Gastrocnemius medialis (tissue), 4 donors: ENCODE measurements around the gene TMEM221. TPM values are rescaled to one million over a fixed set of nuclear protein-coding genes. Genes with fewer than 3 reads are reported as not detected.

Source experiments
- ATAC-seq, 2 donors: fragments of 150-250 bp; one replicate each; pipeline ENCODE4 v1.9.1; 2016
- DNase-seq, 2 donors: peaks; one replicate each; pipeline ENCODE4 v3.0.0-alpha.2; 2019
- H3K27ac ChIP-seq, 4 donors: fragments of 200-600 bp; sonication (generic); 1 replicate in 1 of 4; 2 replicates in 3 of 4; pipeline ENCODE4 v1.5.1; 2016 to 2018; ENCODE audit warnings: mild to moderate bottlenecking in 2 of 4, moderate library complexity in 1 of 4
- H3K27me3 ChIP-seq, 3 donors: fragments of 200-600 bp; sonication (generic) in 2 of 3; 1 replicate in 1 of 3; 2 replicates in 2 of 3; pipeline versions ENCODE4 v1.5.1 to v1.6.0; 2016 to 2019; ENCODE audit warnings: mild to moderate bottlenecking in 1 of 3, moderate library complexity in 1 of 3
- H3K36me3 ChIP-seq, 2 donors: fragments of 200-600 bp; sonication (generic) in 1 of 2; one replicate each; pipeline ENCODE4 v1.5.1; 2017 to 2018
- H3K4me1 ChIP-seq, 2 donors: fragments of 200-600 bp; sonication (generic) in 1 of 2; one replicate each; pipeline ENCODE4 v1.5.1; 2016 to 2017; ENCODE audit warnings: mild to moderate bottlenecking in 2 of 2
- H3K4me3 ChIP-seq, 4 donors: fragments of 200-600 bp; sonication (generic) in 3 of 4; 1 replicate in 1 of 4; 2 replicates in 3 of 4; pipeline ENCODE4 v1.5.1; 2016 to 2019; ENCODE audit warnings: mild to moderate bottlenecking in 2 of 4
- H3K9me3 ChIP-seq, 3 donors: fragments of 200-600 bp; sonication (generic) in 2 of 3; 1 replicate in 1 of 3; 2 replicates in 2 of 3; pipeline ENCODE4 v1.5.1; 2016 to 2019
- POLR2A ChIP-seq, 2 donors: fragments of 450-650 bp; IDR thresholded peaks; one replicate each; pipeline ENCODE4 v1.6.1; 2017; ENCODE audit warnings: antibody characterized with exemption in 2 of 2, mild to moderate bottlenecking in 2 of 2, moderate library complexity in 2 of 2
- in situ Hi-C, 4 donors: fragments of 200-750 bp; cut with MboI; loops; one replicate each; pipeline versions ENCODE4 v1.15.0 to v1.8.0; 2017; ENCODE audit warnings: low sequenced_read_pairs in 4 of 4
- intact Hi-C: fragments of 100-400 bp; cut with DNase I; formaldehyde crosslinking; loops from one replicate; pipeline ENCODE4 v1.15.1; 2023; ENCODE audit warnings: low total_unique reads
- total RNA-seq, 4 donors: library from RNA; depleted of rRNA; stranded (reverse); fragments of >200 nt; gene quantifications; one replicate each; pipeline versions ENCODE4 v1.1.0 to v1.2.3, GENCODE V29; 2016
- TF ChIP-seq, protein P1 (sequence below), 5 experiments: fragments of 450-650 bp in 3 of 5; fragments of 200-600 bp in 2 of 5; sonication (generic) in 2 of 5; IDR thresholded peaks in 4 of 5; conservative IDR thresholded peaks in 1 of 5; 1 replicate in 4 of 5; 2 replicates in 1 of 5; pipeline ENCODE4 v1.5.1; 2016 to 2019; ENCODE audit warnings: antibody characterized with exemption in 5 of 5, mild to moderate bottlenecking in 3 of 5, moderate library complexity in 3 of 5

TMEM221 gene
- total RNA-seq, 4 donors from 2014 or later = not detected

DNA sequence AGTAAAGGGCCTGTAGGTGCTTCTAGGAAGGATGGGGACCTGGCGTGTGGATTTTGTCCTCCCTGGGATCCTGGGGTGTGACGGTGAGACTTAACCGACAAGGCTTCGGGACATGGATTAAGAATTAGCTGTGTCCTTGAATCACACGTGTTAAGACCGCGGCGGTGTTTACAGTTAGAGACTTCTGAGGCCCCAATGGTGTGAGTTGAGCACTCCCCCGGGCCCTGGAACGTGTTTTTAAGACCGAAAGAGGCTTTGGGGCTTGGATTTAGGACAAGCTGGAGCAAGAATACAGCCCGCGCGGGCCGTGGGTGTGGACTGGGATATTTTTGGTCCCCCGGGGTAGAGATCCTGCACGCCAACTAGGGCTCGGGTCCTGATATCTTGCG, 20.6 kb upstream of the TMEM221 start:
- in situ Hi-C loops = loop anchor here in 2 of 4 donors (10.0 kb wide), 2 partner anchors 74 to 124 kb away; partner anchors contain the start of gene CCDC194 (in 1 of the 2)
- Histone ChIP-seq H3K9me3 (no peaks in the 10 kb centered on the region), H3K4me1 (peaks cover 13 to 37% of the 10 kb centered on the region in 2 donors), H3K36me3 (no peaks in the 10 kb centered on the region), H3K27ac (peak overlapping the region; percentile 92 to 100 (median 96)), H3K27me3 (no peaks in the 10 kb centered on the region), H3K4me3 (peak overlapping the region; percentile 74 to 91 (median 80))
- no peak for DNase-seq
- intact Hi-C loops = loop anchor here (1.0 to 5.0 kb wide), 4 partner anchors 47 to 164 kb away; partner anchors contain the start of genes DDA1, MRPL34 and MVB12A
- TF ChIP-seq POLR2A (IDR thresholded peaks at IDR 0.05) = peak; percentile 75 to 76
- TF ChIP-seq, protein P1, sequence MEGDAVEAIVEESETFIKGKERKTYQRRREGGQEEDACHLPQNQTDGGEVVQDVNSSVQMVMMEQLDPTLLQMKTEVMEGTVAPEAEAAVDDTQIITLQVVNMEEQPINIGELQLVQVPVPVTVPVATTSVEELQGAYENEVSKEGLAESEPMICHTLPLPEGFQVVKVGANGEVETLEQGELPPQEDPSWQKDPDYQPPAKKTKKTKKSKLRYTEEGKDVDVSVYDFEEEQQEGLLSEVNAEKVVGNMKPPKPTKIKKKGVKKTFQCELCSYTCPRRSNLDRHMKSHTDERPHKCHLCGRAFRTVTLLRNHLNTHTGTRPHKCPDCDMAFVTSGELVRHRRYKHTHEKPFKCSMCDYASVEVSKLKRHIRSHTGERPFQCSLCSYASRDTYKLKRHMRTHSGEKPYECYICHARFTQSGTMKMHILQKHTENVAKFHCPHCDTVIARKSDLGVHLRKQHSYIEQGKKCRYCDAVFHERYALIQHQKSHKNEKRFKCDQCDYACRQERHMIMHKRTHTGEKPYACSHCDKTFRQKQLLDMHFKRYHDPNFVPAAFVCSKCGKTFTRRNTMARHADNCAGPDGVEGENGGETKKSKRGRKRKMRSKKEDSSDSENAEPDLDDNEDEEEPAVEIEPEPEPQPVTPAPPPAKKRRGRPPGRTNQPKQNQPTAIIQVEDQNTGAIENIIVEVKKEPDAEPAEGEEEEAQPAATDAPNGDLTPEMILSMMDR (IDR thresholded peaks at IDR 0.05 in 4 of 5, conservative IDR thresholded peaks at IDR 0.05 in 1 of 5) = no peak
- peak; percentile 6 to 24 for ATAC-seq

- Histone ChIP-seq H3K4me1 (peaks cover 13 to 37% of the 10 kb centered on the region in 2 donors), H3K4me3 (peak overlapping the region; percentile 74 to 91 (median 80)), H3K36me3 (no peaks in the 10 kb centered on the region), H3K27ac (peak overlapping the region; percentile 92 to 100 (median 96)), H3K9me3 (no peaks in the 10 kb centered on the region), H3K27me3 (no peaks in the 10 kb centered on the region)
- peak; percentile 65 to 72 for TF ChIP-seq POLR2A (IDR thresholded peaks at IDR 0.05)
- TF ChIP-seq, protein P1 (IDR thresholded peaks at IDR 0.05 in 4 of 5, conservative IDR thresholded peaks at IDR 0.05 in 1 of 5) = no peak
- peak; percentile 91 to 92 for DNase-seq
- intact Hi-C loops (loop anchor here (1.0 to 5.0 kb wide), 4 partner anchors 46 to 163 kb away; partner anchors contain the start of genes DDA1, MRPL34 and MVB12A), in situ Hi-C loops (loop anchor here in 2 of 4 donors (10.0 kb wide), 2 partner anchors 74 to 124 kb away; partner anchors contain the start of gene CCDC194 (in 1 of the 2))
- ATAC-seq = peak; percentile 32 to 39
Measured at GRCh38 chr19:17468302-17469091, 20.0 kb upstream of the TMEM221 start.

DNA sequence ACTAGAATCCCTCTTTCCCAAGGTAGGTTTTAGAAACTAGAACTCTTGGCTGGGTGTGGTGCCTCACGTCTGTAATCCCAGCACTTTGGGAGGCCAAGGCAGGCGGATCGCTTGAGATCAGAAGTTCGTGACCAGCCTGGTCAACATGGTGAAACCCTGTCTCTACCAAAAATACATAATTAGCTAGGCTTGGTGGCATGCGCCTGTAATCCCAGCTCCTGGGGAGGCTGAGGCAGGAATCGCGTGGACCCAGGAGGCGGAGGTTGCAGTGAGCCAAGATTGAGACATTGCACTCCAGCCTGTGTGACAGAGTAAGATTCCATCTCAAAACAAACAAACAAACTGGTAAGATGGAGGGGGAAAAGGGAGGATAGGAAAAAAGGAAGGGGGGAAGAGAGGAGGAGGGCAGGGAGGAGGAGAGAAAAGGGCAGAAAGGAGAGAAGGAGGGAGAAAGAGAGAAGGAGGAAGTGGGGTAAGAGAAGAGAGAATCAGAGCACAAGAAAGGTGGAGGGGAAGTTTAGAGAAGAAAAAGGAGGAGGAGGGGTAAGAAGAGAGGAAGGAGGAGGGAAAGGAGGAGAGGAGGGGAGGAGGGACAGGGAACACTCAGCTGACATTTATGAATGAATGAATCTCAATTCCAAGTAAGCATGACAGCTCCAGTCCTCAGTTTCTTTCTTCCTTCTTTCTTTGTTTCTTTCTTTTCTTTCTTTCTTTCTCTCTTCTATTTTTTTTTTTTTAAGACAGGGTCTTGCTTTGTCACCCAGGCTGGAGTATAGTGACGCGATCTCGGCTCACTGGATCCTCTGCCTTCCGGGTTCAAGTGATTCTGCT, 19.2 kb upstream of the TMEM221 start:
- in situ Hi-C loops (loop anchor here in 2 of 4 donors (10.0 kb wide), 2 partner anchors 73 to 123 kb away; partner anchors contain the start of gene CCDC194 (in 1 of the 2)), intact Hi-C loops (loop anchor here (2.0 to 5.0 kb wide), 3 partner anchors 45 to 543 kb away; partner anchors contain the start of gene MVB12A)
- peak; percentile 32 to 43 for TF ChIP-seq POLR2A (IDR thresholded peaks at IDR 0.05)
- TF ChIP-seq, protein P1 (IDR thresholded peaks at IDR 0.05 in 4 of 5, conservative IDR thresholded peaks at IDR 0.05 in 1 of 5) = no peak
- Histone ChIP-seq H3K9me3 (no peaks in the 10 kb centered on the region), H3K27ac (peak overlapping the region; percentile 92 to 100 (median 96)), H3K4me3 (peak overlapping the region; percentile 74 to 91 (median 80)), H3K27me3 (no peaks in the 10 kb centered on the region), H3K36me3 (no peaks in the 10 kb centered on the region), H3K4me1 (peaks cover 9 to 29% of the 10 kb centered on the region in 2 donors)
- DNase-seq (peak; percentile 45 to 71), ATAC-seq (no peak)

DNA sequence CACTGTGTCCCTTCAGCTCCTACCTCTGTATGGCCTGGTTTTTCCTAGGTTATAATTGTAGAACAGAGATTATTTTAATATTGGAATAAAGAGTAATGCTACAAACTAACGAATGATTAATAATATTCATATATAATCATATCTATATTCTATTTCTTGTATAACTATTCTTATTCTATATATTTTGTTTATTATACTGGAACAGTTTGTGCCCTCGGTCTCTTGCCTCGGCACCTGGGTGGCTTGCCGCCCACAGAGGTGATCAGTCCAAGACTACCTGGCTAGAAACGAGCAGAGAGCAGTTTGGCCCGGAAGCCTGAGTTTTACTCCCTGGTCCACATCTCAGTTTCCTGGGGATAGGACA, 18.0 kb upstream of the TMEM221 start:
- H3K4me1 ChIP-seq = peaks cover 9 to 24% of the 10 kb centered on the region in 2 donors
- no peak for TF ChIP-seq POLR2A (IDR thresholded peaks at IDR 0.05)
- TF ChIP-seq, protein P1 (IDR thresholded peaks at IDR 0.05 in 4 of 5, conservative IDR thresholded peaks at IDR 0.05 in 1 of 5) = peak in 1 of 5 experiments; percentile 6
- ATAC-seq = no peak
- no peak for DNase-seq
- H3K9me3 ChIP-seq = no peaks in the 10 kb centered on the region
- H3K4me3 ChIP-seq = no peak overlapping the region
- no peaks in the 10 kb centered on the region for H3K36me3 ChIP-seq
- peak overlapping the region; percentile 92 to 100 (median 96) for H3K27ac ChIP-seq
- in situ Hi-C loops (loop anchor here in 2 of 4 donors (10.0 kb wide), 2 partner anchors 72 to 122 kb away; partner anchors contain the start of gene CCDC194 (in 1 of the 2)), intact Hi-C loops (loop anchor here (1.0 to 5.0 kb wide), 5 partner anchors 13 to 544 kb away; partner anchors contain the start of gene MVB12A)
- H3K27me3 ChIP-seq = no peaks in the 10 kb centered on the region
